Measurements from ENCODE around the gene OXT. TPM values are rescaled to one million over a fixed set of nuclear protein-coding genes. Genes with fewer than 3 reads are reported as not detected.
"Not testable (repeated sequence)": the region's sequence is repeated elsewhere in the genome, so short reads cannot be mapped to it uniquely, and the experiment has no call there.

Gene OXT
- total RNA-seq (not detected), polyA plus RNA-seq (1 to 10 TPM; 2.2 to 6.3 TPM)
- long read RNA-seq, donor 1, result 0 reads
- long read RNA-seq, donor 2, result 0 reads

- H3K4me3 ChIP-seq (ENCODE audit: low read length in 2 of 2), result no peak within 1 kb of the TSS
- no peaks in the 10 kb centered on the region for H3K27me3 ChIP-seq (ENCODE audit: control insufficient read depth in 1 of 2, insufficient read depth in 2 of 2, low read length in 1 of 2)
- WGBS, 2 donors, result 11% methylated on average over 74 to 95 of the region's 95 CpGs
- DNase-seq (peak in 1 of 2 donors; percentile 85), ATAC-seq (ENCODE audit: low FRiP score) (peak; percentile 45)
- no peaks in the 10 kb centered on the region for H3K9me3 ChIP-seq (ENCODE audit: control insufficient read depth, low read length)
- intact Hi-C loops (cut with DNase I), result no loop called here
- no peaks in the 10 kb centered on the region for H3K36me3 ChIP-seq (ENCODE audit: control insufficient read depth in 1 of 2, insufficient read depth in 2 of 2, low read length in 1 of 2)
- no peaks in the 10 kb centered on the region for H3K4me1 ChIP-seq (ENCODE audit: control insufficient read depth in 1 of 2, insufficient read depth in 2 of 2, low read length in 2 of 2)
- no peak within 1 kb of the TSS for H3K27ac ChIP-seq (ENCODE audit: low read depth in 1 of 2, low read length in 2 of 2)
Observed at GRCh38 chr20:3071610-3072529, at the start of gene OXT. Gene OXT (plus strand): TSS chr20:3071620. CDS start chr20:3071656, 36 bp downstream.

GRCh38 chr20:3021777-3022176 lies 49.6 kb upstream of the OXT start:
- Histone ChIP-seq H3K9me3 (ENCODE audit: control insufficient read depth, low read length) (no peaks in the 10 kb centered on the region), H3K36me3 (ENCODE audit: control insufficient read depth in 1 of 2, insufficient read depth in 2 of 2, low read length in 1 of 2) (peaks cover 0 to 15% of the 10 kb centered on the region in 2 donors), H3K4me3 (ENCODE audit: low read length in 2 of 2) (no peak overlapping the region), H3K27ac (ENCODE audit: low read depth in 1 of 2, low read length in 2 of 2) (no peak overlapping the region), H3K27me3 (ENCODE audit: control insufficient read depth in 1 of 2, insufficient read depth in 2 of 2, low read length in 1 of 2) (no peaks in the 10 kb centered on the region), H3K4me1 (ENCODE audit: control insufficient read depth in 1 of 2, insufficient read depth in 2 of 2, low read length in 2 of 2) (no peaks in the 10 kb centered on the region)
- DNase-seq, result no peak
- 95% methylated on average over 5 of the region's 5 CpGs for WGBS, 2 donors
- no peak for ATAC-seq (ENCODE audit: low FRiP score)
- intact Hi-C loops (cut with DNase I), result no loop called here

GRCh38 chr20:3022559-3023490 lies 48.6 kb upstream of the OXT start:
- H3K27me3 ChIP-seq (ENCODE audit: control insufficient read depth in 1 of 2, insufficient read depth in 2 of 2, low read length in 1 of 2); H3K4me3 ChIP-seq (ENCODE audit: low read length in 2 of 2); H3K27ac ChIP-seq (ENCODE audit: low read depth in 1 of 2, low read length in 2 of 2); ATAC-seq (ENCODE audit: low FRiP score); H3K4me1 ChIP-seq (ENCODE audit: control insufficient read depth in 1 of 2, insufficient read depth in 2 of 2, low read length in 2 of 2); H3K9me3 ChIP-seq (ENCODE audit: control insufficient read depth, low read length); intact Hi-C loops (cut with DNase I); DNase-seq: not testable (repeated sequence)
- H3K36me3 ChIP-seq (ENCODE audit: control insufficient read depth in 1 of 2, insufficient read depth in 2 of 2, low read length in 1 of 2), result peaks cover 0 to 17% of the 10 kb centered on the region in 2 donors
- 84 to 88% methylated on average over 20 of the region's 20 CpGs for WGBS, 2 donors

GRCh38 chr20:3027987-3028386 lies 43.4 kb upstream of the OXT start:
- H3K36me3 ChIP-seq (ENCODE audit: control insufficient read depth in 1 of 2, insufficient read depth in 2 of 2, low read length in 1 of 2), result peaks cover 0 to 15% of the 10 kb centered on the region in 2 donors
- intact Hi-C loops (cut with DNase I), result no loop called here
- WGBS, 2 donors, result 74 to 86% methylated on average over 2 of the region's 2 CpGs

GRCh38 chr20:3031524-3032147 lies 39.8 kb upstream of the OXT start:
- H3K36me3 ChIP-seq (ENCODE audit: control insufficient read depth in 1 of 2, insufficient read depth in 2 of 2, low read length in 1 of 2), result peaks cover 0 to 8% of the 10 kb centered on the region in 2 donors

More at GRCh38 chr20:3027987-3028386, 43.4 kb upstream of the OXT start:
- H3K4me3 ChIP-seq (ENCODE audit: low read length in 2 of 2), result no peak overlapping the region
- H3K27ac ChIP-seq (ENCODE audit: low read depth in 1 of 2, low read length in 2 of 2), result no peak overlapping the region
- H3K9me3 ChIP-seq (ENCODE audit: control insufficient read depth, low read length), result no peaks in the 10 kb centered on the region
- no peak for ATAC-seq (ENCODE audit: low FRiP score)
- H3K4me1 ChIP-seq (ENCODE audit: control insufficient read depth in 1 of 2, insufficient read depth in 2 of 2, low read length in 2 of 2), result no peaks in the 10 kb centered on the region
- H3K27me3 ChIP-seq (ENCODE audit: control insufficient read depth in 1 of 2, insufficient read depth in 2 of 2, low read length in 1 of 2), result no peaks in the 10 kb centered on the region
- DNase-seq, result no peak

GRCh38 chr20:3032624-3033023 lies 38.8 kb upstream of the OXT start:
- Histone ChIP-seq H3K9me3 (ENCODE audit: control insufficient read depth, low read length) (no peaks in the 10 kb centered on the region), H3K4me3 (ENCODE audit: low read length in 2 of 2) (no peak overlapping the region), H3K36me3 (ENCODE audit: control insufficient read depth in 1 of 2, insufficient read depth in 2 of 2, low read length in 1 of 2) (peaks cover 0 to 12% of the 10 kb centered on the region in 2 donors), H3K4me1 (ENCODE audit: control insufficient read depth in 1 of 2, insufficient read depth in 2 of 2, low read length in 2 of 2) (no peaks in the 10 kb centered on the region), H3K27me3 (ENCODE audit: control insufficient read depth in 1 of 2, insufficient read depth in 2 of 2, low read length in 1 of 2) (no peaks in the 10 kb centered on the region), H3K27ac (ENCODE audit: low read depth in 1 of 2, low read length in 2 of 2) (no peak overlapping the region)
- intact Hi-C loops (cut with DNase I), result no loop called here
- DNase-seq, result no peak
- WGBS, 2 donors, result 44 to 51% methylated on average over 8 of the region's 8 CpGs
- peak; percentile 48 for ATAC-seq (ENCODE audit: low FRiP score)

More at GRCh38 chr20:3031524-3032147, 39.8 kb upstream of the OXT start:
- no peak overlapping the region for H3K4me3 ChIP-seq (ENCODE audit: low read length in 2 of 2)
- H3K27me3 ChIP-seq (ENCODE audit: control insufficient read depth in 1 of 2, insufficient read depth in 2 of 2, low read length in 1 of 2), result no peaks in the 10 kb centered on the region
- 90 to 93% methylated on average over 3 of the region's 3 CpGs for WGBS, 2 donors
- intact Hi-C loops (cut with DNase I), result no loop called here
- no peaks in the 10 kb centered on the region for H3K4me1 ChIP-seq (ENCODE audit: control insufficient read depth in 1 of 2, insufficient read depth in 2 of 2, low read length in 2 of 2)
- no peak overlapping the region for H3K27ac ChIP-seq (ENCODE audit: low read depth in 1 of 2, low read length in 2 of 2)
- DNase-seq, result no peak
- H3K9me3 ChIP-seq (ENCODE audit: control insufficient read depth, low read length), result no peaks in the 10 kb centered on the region
- no peak for ATAC-seq (ENCODE audit: low FRiP score)

- Histone ChIP-seq H3K9me3 (ENCODE audit: control insufficient read depth, low read length) (no peaks in the 10 kb centered on the region), H3K4me3 (ENCODE audit: low read length in 2 of 2) (no peak overlapping the region), H3K4me1 (ENCODE audit: control insufficient read depth in 1 of 2, insufficient read depth in 2 of 2, low read length in 2 of 2) (no peaks in the 10 kb centered on the region), H3K36me3 (ENCODE audit: control insufficient read depth in 1 of 2, insufficient read depth in 2 of 2, low read length in 1 of 2) (peaks cover 0 to 10% of the 10 kb centered on the region in 2 donors), H3K27me3 (ENCODE audit: control insufficient read depth in 1 of 2, insufficient read depth in 2 of 2, low read length in 1 of 2) (no peaks in the 10 kb centered on the region), H3K27ac (ENCODE audit: low read depth in 1 of 2, low read length in 2 of 2) (no peak overlapping the region)
- DNase-seq (no peak), ATAC-seq (ENCODE audit: low FRiP score) (no peak)
- intact Hi-C loops (cut with DNase I), result no loop called here
- WGBS, 2 donors, result 88 to 90% methylated on average over 3 of the region's 3 CpGs
Observed at GRCh38 chr20:3037654-3038053, 33.8 kb upstream of the OXT start.

GRCh38 chr20:3038454-3038853 lies 33.0 kb upstream of the OXT start:
- Histone ChIP-seq H3K4me1 (ENCODE audit: control insufficient read depth in 1 of 2, insufficient read depth in 2 of 2, low read length in 2 of 2) (no peaks in the 10 kb centered on the region), H3K36me3 (ENCODE audit: control insufficient read depth in 1 of 2, insufficient read depth in 2 of 2, low read length in 1 of 2) (peaks cover 0 to 10% of the 10 kb centered on the region in 2 donors), H3K27me3 (ENCODE audit: control insufficient read depth in 1 of 2, insufficient read depth in 2 of 2, low read length in 1 of 2) (no peaks in the 10 kb centered on the region), H3K27ac (ENCODE audit: low read depth in 1 of 2, low read length in 2 of 2) (no peak overlapping the region), H3K4me3 (ENCODE audit: low read length in 2 of 2) (no peak overlapping the region), H3K9me3 (ENCODE audit: control insufficient read depth, low read length) (no peaks in the 10 kb centered on the region)
- intact Hi-C loops (cut with DNase I), result no loop called here
- DNase-seq (no peak), ATAC-seq (ENCODE audit: low FRiP score) (no peak)
- 72 to 79% methylated on average over 5 of the region's 5 CpGs for WGBS, 2 donors
